Middle frontal gyrus (tissue), 1 donor: Measurements from ENCODE around the gene ZGRF1.
"Not testable (repeated sequence)": the region's sequence is repeated elsewhere in the genome, so short reads cannot be mapped to it uniquely, and the experiment has no call there.

ENCODE experiments used
- DNase-seq: peaks from one replicate; pipeline ENCODE4 v3.0.0-alpha.2; 2015; ENCODE audit warnings: low spot score; ENCODE audit errors: extremely low spot score

Gene ZGRF1

DNA sequence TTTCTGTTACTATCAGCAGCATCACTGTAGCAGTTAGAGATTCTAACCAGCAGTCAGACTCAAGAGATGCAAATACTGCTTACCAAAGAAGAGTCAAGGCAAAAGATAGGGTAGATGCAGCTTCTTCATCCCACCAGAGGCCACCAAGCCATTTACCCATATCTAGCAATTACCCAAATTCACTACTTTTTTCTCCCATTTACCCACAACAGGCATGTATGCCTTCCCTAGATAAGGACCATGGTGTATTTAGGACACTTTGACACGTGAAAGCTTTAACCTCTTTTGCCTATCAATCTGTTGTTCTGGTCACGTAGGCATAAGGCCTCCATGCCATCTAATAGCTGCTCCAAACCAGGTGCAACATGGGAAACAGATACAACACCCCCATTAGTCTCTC is 5.8 kb upstream of the ZGRF1 start:
- DNase-seq, result no peak

DNA sequence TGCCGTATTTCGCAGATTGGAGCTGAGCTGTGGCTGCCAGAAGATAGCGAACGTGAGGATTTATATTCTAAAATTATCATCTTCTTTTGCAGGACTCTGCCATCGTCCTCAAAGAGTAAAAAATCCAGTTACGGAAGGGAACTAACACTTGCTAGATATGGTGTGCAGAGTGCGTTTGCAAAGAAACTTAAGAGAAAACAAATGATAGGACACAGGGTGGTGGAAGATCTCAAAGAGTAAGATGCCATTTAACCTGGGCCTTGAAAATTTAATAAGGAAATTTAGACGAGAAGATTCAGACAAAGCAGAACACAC is 800 bp upstream of the ZGRF1 start:
- no peak for DNase-seq

DNA sequence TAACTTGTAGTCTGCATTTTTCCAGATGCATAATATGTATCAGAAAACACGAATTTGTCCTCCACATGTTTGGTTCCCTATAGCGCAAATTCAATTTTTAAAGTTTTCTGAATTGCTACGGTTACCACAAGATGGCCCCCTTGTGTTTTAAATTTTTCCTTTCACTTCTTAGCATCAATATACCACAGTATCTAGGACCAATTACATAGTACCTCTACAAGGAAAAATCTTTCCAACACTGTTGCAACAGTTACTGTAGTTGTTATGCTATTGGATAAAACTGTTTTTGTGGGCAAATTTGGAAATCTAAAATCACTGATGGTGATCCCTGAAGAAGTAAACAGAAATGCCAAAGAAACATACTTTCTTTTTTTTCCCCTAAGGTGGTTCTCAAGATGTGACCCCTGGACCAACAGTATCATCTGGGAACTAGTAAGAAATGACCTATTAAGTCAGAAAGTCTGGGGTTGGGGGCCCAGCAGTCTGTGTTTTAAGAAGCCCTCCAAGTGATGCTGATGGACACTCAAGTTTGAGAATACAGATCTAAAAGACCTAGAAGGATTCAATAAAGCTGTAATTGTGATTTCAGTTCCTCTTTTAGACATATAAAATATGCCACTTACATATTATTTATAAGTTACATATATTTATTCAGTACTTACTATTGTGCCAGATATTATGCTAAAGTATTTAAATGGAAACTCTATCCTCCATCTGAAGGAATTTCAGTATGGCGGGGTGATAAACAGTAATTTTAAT is 3.1 kb downstream of the ZGRF1 start:
- peak; percentile 36 for DNase-seq

- DNase-seq, result no peak
Measured at GRCh38 chr4:112626228-112626627, 10.5 kb downstream of the ZGRF1 start.

GRCh38 chr4:112616984-112617383 is 19.7 kb downstream of the ZGRF1 start:
- no peak for DNase-seq

- not testable (repeated sequence) for DNase-seq
Measured at GRCh38 chr4:112612814-112613213, 23.9 kb downstream of the ZGRF1 start.

DNA sequence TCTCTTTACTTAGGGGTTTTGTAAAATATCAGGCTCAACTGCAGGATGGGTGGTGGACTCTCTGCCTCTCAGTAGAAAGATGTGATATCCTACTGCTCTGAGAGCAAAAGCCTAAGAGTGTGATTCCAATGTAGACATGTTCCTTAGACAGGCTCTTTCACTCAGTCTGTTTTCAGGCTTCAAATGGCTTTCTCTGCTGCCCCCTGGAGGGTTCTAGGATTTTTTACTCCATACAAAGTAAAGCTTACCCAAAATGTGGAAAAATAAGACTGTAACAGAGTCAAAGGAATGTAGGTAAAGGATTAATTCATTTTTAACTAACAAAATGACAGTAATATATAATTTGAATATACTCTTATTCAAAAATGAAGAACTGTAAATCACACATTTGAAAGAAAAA is 32.1 kb downstream of the ZGRF1 start:
- DNase-seq, result peak; percentile 70

GRCh38 chr4:112594993-112595392 is 41.7 kb downstream of the ZGRF1 start:
- no peak for DNase-seq

- no peak for DNase-seq
Measured at GRCh38 chr4:112593438-112594133, 43.1 kb downstream of the ZGRF1 start.

DNA sequence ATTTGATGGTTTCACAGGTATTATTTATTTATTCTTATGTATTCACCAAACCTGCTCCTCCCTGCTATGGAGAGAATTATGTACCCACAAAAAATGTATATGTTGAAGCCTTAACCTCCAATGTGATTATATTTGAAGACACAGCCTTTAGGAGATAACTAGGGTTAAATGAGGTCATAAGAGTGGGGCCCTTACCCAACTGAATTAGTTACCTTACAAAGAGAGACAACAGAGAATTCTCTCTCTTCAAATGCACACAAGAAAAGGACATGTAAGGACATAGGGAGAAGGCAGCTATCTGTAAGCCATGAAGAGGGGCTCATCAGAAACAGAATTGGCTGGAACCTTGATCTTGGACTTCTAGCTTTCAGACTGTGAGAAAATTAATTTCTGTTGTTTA is 44.0 kb downstream of the ZGRF1 start:
- DNase-seq, result no peak

GRCh38 chr4:112591593-112591992 is 45.1 kb downstream of the ZGRF1 start:
- no peak for DNase-seq

GRCh38 chr4:112589206-112589605 is 47.5 kb downstream of the ZGRF1 start:
- no peak for DNase-seq

DNA sequence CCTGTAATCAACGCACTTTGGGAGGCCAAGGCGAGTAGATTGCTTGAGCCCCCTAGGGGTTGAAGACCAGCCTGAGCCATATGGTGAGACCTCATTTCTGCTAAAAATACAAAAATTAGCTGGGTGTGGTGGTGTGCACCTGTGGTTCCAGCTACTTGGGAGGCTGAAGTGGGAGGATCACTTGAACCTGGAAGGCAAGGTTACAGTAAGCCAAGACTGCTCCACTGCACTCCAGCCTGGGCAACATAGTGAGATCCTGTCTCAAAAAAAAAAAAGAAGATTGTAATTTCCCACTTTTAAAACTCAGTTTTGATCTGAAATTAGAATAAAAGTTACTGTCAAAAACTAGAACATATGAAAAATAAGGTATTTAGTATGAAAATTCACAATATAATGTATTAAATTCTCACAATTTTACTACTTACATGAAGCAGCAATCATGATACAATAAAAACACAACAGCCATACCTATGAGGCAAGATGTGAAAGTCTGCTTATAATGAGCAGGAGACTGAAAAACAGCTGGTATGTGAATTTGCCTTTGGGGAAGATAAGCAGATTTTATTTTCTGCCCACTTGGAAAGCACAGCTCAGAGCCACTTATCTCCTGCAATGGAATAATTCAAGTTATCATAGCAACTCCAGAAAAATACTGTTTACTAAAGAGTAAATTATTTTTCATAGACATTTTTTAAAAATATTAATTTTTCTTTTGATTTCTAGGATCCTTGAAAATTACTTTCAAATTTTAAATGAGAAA is 50.6 kb downstream of the ZGRF1 start:
- no peak for DNase-seq

DNA sequence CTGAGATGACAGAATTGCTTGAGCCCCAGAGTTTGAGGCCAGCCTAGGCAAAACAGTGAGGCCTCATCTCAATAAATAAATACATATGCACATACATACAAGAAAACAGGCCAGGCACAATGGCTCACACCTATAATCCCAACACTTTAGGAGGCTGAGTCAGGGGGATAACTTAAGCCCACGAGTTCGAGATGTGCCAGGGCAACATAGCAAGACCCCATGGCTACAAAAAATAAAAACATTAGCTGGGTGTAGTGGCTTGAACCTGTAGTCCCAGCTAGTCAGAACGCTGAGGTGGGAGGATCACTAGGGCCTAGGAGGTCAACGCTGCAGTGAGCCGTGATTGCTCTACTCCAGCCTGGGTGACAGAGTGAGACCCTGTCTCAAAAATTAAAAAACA is 69.2 kb downstream of the ZGRF1 start:
- DNase-seq, result no peak

GRCh38 chr4:112564706-112565270 is 71.9 kb downstream of the ZGRF1 start:
- no peak for DNase-seq

GRCh38 chr4:112563431-112564200 is 73.1 kb downstream of the ZGRF1 start:
- no peak for DNase-seq

DNA sequence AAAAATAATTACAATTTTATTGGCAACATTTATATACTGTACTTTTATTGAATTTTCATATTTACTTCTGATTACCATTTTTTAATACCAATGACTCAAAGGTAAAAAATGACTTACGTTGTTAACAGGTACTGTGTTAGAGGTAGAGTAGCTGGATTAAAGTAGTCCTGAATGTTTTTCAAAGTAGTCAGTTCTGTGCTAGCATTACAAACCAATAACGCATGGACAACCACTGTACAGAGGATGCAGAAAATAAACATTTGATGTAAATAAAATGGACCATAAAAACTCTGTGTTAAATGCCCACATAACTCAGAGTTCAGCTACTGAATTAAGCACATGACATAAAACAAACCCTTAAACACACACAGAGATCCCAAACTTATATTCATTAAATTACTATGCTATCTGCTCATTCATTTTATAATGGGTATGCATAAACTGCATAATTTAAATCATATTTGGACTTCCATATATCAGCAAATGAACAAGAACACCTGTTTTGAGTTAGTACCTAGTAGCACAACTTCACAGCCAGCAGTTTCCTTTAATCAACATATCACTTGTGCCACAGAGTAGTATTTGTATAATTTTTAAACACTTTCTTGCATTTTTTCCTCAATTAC is 74.3 kb downstream of the ZGRF1 start:
- no peak for DNase-seq

- DNase-seq, result no peak
Measured at GRCh38 chr4:112560084-112560483, 76.6 kb downstream of the ZGRF1 start.

GRCh38 chr4:112559053-112559452 is 77.7 kb downstream of the ZGRF1 start:
- no peak for DNase-seq

DNA sequence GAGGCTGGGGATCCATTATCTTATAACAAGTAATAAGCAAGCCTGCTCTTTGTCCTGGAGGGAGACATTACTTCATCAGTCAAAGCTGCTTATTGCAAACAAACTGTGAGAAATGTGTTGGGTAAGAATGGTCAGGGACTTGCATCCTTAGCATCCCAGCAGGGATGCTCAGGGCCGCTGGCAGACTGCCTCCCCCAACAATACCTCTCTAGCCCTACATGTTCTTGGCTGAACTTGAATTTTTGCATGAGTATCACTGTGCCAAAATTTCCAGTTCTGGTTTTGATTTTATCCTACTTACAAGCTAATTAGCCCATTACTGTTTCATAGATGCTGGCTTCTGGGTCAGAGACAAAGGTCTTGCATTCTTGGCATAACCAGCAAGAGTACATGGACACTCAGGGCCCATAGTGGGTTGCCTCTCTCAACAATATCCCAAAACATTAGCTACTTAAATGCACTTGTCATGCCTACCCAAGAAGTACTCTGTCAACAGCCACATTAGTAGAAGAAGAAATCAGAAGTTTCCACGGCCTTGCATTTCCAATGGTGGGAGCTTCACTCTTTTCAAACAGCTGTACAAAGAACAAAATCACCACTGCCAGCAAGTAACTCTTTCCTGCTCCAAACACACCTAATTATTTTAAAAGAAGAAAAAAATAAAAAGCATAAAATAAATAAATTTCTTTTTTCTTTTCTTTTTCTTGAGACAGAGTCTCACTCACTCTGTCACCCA is 78.9 kb downstream of the ZGRF1 start:
- DNase-seq, result no peak
